Activated CD4-positive, alpha-beta T cell treated with anti-CD3 and anti-CD28 coated beads for 24 hours (primary cell): ENCODE data around the gene DEGS2.

Experiments used
- DNase-seq, 2 donors: peaks; one replicate each; pipeline ENCODE4 v3.0.0-alpha.2; 2020; ENCODE audit warnings: low read depth in 2 of 2

The DEGS2 gene

GRCh38 chr14:100148837-100149731 lies 10.4 kb downstream of the DEGS2 start:
- no peak for DNase-seq

GRCh38 chr14:100147691-100148464 lies 11.6 kb downstream of the DEGS2 start:
- DNase-seq, result no peak

GRCh38 chr14:100147181-100147631 lies 12.2 kb downstream of the DEGS2 start:
- DNase-seq, result peak; percentile 28 to 33

DNA sequence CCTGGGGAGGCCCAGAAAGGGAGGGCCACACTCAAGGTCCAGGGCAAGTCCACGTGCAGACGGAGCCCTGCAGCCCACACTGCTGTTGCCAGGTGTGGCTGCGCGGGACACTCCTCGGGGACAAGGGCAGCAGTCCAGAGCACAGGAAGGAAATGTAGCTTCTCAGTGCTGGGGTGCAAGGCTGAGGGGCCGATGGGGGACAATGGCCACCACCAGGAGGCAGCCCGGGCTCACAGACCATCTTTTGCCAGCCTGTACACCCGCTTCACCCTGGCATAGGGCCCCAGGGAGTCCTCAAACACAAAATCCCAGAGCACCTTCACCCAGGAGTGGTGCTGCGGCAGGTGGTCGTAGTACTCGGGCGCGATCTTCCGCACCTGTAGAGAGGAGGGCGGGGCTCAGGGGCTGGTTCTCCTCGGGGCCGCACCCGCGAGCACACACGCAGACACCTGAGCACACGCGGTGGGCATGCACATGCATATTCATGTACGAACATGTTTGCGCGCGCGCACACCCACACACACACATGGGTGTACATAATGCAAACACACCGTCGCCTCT lies 12.8 kb downstream of the DEGS2 start:
- no peak for DNase-seq

DNA sequence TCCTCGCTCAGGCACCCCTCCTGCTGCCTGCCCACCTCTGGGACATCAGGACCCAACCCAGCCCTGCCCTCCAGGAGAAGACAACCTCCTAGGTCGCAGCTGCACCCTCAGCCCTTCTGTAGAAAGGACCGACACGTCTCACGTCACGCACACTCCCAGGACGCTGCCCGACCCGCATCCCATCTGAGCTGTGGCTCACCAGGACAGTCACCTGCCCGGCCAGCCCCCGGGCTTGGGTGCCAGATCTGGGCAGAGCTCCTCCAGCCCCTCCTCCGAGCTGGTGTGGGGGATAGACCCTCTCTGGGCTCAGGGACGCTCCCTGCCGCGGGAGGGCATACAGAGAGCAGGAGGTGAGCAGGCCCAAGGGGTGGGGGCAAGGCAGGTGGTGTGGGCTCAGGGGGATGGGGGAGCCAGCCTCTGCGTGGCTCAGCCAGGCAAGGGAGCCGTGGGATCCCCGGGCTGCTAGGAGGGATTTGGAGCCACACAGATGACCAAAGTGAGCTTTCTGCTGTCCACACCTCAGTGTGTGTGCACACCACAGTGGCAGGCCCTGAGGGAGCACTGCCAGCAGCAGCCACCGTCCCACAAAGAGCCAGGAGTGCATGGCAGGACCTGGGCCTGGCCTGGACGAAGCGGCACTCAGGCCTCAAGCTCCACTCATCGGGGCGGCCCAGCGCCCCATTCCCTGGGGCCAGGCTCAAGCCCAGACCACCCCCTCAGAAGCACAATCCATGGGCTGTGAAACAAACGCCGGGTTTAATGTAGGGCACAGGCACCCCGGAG lies 13.6 kb downstream of the DEGS2 start:
- DNase-seq, result no peak

- no peak for DNase-seq
These were observed 14.3 kb downstream of the DEGS2 start for GRCh38 chr14:100144996-100145646.

GRCh38 chr14:100144645-100144995 lies 14.8 kb downstream of the DEGS2 start:
- DNase-seq, result no peak

GRCh38 chr14:100143934-100144333 lies 15.5 kb downstream of the DEGS2 start:
- no peak for DNase-seq

- no peak for DNase-seq
These were observed 15.9 kb downstream of the DEGS2 start for GRCh38 chr14:100143523-100143922.

DNA sequence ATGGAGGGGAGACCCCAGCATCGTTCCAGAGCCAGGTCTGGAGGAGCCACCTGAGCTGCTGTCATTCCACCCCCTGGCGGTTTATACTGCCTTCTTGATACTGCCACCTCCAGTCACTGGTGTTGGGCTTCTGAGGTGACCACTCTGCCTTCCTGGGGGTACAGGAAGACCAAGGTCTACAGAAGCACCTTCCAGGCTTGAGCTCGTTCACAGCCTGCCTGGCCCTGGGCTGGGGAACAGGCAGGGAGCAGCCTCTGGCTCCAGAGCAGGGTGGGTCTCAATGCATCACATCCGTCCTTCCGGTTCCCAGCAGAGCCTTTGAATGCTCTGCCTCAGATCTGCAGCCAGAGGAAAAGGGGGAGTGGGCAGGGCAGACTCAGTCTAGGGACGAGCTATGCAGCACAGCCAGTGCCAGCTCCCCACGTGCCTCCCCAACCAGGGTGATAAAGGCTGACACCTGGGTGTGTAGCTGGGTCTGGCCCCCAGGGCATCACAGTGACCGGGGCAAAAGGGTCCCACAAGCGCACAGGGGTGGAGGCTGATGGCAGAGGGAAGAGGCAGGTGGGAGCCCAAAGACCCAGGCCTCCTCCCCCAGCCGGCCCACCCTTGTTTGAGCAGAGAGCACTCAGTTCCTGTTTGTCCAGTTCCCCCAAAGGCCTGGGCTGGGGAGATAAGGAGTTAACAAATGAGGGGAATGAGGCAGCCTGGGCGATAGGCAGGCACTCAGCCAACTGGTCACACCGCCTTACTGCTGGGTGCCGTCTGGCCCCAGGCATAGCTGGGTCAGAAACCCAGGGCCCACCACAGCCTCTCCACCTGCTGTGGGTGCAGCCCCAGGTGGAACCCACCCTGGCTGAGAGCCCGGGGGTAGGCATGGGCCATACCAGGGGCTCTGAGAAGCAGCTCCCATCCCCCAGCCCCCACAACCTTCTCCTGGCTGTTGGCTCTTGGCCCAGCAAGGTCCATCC lies 17.1 kb downstream of the DEGS2 start:
- DNase-seq, result no peak

GRCh38 chr14:100141098-100141497 lies 18.3 kb downstream of the DEGS2 start:
- DNase-seq, result no peak

GRCh38 chr14:100140452-100141078 lies 18.9 kb downstream of the DEGS2 start:
- DNase-seq, result no peak

DNA sequence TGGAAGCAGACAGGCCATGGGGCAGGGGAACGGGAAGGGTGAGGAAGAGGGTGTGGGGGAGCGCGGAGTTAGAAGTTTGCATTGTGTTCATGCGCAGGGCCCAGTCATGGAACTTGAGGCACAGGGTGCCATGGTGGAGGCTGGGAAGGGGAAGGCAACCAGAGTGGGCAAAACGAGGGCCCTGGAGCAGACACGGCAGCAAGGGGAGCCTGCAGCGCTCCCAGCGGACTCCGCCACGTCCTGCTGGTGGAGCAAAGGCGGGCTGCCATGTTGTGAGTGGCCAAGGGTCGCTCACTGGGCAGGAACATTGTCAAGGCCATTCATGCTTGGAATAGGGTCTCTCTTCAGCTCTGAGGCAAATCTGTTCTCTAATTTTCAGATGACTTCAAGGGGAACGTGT lies 20.5 kb downstream of the DEGS2 start:
- no peak for DNase-seq

DNA sequence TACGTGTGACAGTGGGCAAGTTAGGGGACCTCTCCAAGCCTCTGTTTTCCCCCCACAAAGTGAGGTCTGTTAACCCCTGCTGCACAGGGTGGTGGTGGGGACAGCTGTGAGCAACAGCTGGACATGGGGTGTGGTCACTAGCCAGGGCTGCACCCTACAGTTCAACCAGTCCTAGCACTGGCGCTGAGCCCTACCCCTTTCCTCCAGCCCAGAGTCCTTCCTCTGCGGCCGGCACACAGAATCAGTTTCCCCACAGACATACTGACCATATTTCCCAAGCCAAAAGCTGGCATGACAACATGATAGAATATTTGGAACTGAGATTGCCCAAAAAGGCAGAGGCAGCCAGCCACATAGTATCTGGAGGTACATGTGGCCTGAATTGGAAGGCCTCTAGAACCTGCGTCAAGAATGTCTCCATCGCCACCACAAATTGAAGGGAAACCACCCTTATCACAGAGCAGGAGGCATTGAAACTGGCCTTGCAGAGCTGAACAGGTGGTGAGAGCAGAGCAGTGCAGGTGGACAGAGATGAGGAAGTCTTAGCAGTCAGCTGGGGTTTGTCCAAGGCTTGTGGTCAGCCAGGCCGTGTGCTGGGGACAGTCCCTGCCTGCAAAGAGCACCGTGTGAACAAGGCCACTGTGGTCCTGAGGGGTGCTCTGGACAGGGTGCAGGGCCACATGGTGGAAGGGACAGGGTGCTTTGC lies 21.2 kb downstream of the DEGS2 start:
- no peak for DNase-seq

DNA sequence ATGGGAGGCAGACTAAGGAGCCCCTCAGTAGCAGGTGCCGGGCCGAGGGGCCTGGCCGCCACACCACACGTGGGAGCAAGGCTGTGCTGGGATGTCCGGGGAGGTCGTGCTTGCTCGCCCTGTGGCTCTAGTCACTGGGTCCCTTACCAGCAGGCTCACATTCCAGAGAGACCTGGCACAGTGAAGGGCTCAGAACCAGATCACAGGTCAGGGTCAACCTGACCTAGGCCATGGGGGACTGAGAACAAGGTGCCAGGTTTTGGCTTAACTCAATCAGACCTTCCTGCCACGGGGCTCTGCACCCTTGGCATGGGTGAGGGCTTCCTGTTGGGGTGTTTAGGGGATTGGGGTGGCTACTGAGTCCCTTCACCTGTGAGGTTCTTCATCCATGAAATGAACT lies 22.3 kb downstream of the DEGS2 start:
- DNase-seq, result no peak

GRCh38 chr14:100135784-100136183 lies 23.7 kb downstream of the DEGS2 start:
- DNase-seq, result no peak

- no peak for DNase-seq
These were observed 24.4 kb downstream of the DEGS2 start for GRCh38 chr14:100135073-100135472.

DNA sequence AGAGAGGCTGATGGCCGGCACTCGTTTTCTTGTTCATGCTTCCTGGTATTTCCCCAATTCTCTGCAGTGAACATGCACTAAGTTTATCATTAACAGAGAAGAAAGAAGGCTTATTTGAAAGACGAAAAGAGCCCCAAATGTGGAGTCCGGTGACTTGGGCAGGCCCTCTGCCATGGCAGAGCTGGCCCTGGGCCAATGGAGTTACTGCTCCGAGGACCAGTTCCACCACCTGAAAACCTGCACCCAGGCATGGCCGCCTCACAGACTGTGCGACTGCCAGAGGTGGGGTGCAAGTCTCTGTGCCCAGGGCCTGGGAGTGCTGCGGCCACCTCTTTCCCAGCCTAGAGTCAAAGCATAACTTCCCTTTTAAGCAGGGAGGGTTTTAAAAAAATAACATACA lies 24.9 kb downstream of the DEGS2 start:
- no peak for DNase-seq

GRCh38 chr14:100132903-100133510 lies 26.4 kb downstream of the DEGS2 start:
- DNase-seq, result no peak
